Measurements from ENCODE around the gene ITGA11.

ITGA11 gene

DNA sequence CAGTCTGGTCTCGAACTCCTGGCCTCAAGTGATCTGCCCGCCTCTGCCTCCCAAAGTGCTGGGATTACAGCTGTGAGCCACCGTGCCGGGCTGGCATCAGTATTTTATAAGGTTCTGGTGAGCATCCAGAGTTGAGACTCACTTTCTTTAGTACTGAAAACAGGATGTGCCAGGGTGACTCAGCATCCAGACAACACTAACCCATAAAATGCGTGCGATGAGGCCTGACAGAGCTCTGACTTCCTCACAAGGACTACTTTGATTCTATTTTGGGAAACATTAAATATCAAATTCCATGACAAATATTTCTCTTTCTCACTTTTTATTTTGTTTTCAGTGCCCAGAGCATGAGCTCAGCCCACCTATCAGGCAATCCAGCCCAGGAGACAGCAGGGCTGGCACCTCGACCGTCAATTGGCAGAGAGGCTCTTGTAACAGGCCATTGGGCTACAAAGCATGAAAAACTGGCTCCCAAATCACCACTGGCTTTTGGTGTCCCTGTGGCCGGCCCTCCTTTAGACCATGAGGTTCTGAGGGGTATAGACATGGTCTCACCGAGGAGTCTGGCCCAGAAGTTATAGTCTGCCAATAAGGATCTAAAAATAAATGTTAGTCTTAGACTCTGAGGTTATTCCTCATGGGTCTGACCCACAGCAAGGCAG is 79.4 kb downstream of the ITGA11 start:
- peak; percentile 77 for DNase-seq

DNA sequence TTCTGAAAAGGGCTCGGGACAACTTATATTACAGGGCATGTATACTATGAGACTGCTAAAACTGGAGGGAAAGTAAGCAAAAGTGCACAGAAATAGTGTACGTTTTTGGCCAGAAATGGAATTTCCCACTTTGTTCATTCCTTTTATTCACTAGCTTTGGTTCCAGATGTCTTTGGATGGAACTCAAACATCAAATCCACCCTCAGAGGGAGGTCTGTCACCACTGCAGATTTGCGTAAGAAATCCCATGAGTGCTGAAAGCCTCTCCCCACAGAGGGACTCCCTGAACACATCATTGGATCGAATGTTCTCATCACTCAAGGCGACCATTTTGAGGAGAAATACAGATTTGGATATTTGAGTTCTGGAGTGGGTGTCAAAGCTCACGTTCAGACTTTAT is 82.8 kb downstream of the ITGA11 start:
- DNase-seq = no peak

DNA sequence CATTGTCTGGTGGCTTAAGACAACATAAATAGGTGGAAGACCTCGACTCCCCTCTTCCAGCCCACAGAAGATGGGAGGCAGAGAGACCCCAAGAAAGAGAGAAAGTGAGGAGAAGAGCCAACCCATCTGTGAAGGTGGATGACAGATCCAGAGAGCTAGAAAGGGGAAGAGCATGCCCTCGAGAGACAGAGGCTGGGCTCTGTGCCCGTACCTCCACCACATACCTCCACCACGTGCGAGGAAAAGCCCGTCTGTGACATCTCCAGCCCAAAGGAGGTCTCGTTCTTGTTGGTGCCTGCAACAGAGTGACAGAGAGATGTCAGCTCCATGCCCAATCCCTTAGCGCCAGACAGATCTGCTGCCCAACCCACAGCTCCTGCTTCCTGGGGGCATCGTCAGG is 83.4 kb downstream of the ITGA11 start:
- DNase-seq = no peak

DNA sequence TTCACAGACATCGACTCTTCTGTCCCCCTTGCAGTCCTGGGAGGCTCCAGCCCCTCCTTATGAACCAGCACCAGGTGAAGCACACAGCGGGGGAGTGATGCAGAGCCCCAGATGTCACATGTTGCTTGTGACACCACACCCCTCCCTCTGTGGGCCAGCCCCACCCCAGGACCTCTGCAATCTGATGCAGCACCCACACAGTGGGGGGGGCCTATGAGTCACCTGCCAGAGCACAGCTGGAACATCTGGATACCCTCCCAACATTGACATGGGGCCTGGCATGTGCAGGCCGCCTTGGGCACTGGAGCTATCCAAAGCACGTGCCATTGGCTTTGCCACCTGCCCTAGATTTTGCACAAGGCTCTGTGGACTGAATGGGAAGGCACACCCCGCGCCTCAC is 83.9 kb downstream of the ITGA11 start:
- no peak for DNase-seq

DNA sequence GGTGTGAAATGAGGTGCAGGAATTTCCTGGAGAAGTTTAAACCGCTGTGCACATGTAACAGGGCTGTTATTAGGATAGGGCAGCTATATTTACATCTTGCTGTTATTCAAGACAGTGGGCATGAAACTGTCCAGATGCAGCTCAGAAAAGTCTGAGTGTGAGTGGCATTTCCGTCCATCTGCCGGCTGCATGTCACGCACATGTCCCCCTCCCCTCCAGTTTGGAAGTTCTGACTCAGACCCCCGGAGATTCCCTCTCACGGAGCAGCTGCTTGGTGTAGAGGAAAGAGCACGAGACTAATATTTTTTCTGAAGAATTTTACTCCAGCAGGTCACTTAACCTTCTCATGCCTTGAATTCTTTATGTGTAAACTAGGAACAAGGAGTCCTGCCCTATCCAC is 84.6 kb downstream of the ITGA11 start:
- no peak for DNase-seq

DNA sequence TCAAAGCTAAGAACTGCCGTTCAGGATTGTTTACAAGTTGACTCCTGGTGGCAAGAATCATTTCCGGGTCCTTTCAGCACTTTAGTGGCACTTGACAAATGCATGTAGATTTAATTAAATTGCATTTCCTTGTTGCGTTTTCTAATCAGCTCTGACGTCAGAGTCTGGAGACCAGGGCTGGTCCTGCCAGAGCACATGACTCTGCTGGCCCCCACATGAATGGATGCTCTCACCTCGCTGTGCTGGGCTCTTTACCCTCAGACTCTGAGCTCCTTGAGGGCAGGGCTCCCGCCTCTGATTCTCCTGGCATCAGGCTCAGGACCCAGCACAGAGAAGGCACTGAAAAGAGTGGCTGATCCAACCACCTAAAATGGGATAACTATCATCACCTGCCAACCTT is 85.0 kb downstream of the ITGA11 start:
- no peak for DNase-seq

DNA sequence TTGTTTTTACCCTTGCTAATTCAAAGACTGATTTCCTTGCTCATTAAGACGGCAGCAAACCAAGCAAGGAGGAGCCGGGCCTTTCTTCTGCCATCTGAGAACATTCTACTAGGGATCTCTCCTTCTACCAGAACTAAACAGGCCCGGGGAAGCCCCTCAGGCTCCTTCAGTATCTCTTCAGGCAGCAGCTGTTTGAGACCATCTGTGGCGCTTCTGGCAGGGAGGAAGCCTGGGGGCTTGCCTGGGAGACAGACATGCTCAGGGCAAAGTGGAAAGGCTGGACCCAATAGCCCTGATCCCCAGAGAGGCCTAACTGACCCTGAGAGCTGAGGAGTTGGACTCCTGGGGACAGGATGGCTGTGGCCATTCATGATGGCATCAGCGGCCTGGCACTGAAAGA is 86.5 kb downstream of the ITGA11 start:
- no peak for DNase-seq

DNA sequence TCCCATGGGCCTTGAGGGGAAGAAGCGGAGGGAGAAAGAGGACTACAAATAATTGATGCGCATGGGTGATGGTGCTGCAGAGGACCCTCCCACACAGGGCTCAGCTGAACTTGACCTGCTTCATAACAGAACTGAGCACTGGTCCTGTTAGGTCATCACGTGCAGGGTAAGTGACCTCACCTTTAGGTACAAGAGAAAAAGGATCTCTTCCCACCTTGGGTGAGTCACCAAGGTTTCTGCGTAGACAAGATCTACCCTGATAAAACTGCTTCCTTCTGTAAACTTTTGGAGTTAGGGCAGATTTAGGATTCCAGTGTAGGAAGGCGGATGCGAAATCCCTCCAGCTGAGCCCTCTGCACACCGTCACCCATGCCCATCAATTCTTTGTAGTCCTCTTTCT is 87.4 kb downstream of the ITGA11 start:
- DNase-seq = no peak

DNA sequence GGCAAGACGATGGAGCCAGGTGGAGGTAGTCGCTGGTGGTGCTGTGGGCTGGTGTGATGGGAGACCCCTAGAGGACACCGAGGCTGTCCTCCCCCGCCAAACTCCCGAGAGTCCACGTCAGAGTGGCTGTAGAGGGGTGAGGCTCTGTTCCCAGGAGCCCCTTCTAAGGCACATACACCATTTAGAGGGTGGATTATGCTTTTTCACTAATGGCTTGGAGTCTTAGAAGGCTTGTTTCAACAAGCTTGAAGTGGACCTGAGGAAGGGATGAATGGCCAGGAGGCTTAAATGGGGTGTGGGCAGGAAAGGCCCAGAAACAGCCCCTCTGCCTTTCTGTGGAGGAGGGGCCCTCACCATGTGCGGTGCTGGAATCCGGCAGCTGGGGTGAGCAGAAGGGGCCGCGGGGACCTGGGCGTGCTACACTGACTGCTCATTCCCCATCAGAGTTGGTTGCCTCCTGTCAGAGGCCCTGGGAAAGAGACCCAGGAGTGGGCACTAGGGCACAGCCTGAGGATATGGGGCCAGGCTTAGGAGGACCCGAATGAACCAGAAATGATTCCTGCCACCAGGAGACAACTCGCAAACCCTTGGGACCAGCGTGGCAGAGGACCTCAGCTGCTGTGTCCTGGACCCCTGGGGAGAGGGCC is 88.3 kb downstream of the ITGA11 start:
- DNase-seq = no peak

DNA sequence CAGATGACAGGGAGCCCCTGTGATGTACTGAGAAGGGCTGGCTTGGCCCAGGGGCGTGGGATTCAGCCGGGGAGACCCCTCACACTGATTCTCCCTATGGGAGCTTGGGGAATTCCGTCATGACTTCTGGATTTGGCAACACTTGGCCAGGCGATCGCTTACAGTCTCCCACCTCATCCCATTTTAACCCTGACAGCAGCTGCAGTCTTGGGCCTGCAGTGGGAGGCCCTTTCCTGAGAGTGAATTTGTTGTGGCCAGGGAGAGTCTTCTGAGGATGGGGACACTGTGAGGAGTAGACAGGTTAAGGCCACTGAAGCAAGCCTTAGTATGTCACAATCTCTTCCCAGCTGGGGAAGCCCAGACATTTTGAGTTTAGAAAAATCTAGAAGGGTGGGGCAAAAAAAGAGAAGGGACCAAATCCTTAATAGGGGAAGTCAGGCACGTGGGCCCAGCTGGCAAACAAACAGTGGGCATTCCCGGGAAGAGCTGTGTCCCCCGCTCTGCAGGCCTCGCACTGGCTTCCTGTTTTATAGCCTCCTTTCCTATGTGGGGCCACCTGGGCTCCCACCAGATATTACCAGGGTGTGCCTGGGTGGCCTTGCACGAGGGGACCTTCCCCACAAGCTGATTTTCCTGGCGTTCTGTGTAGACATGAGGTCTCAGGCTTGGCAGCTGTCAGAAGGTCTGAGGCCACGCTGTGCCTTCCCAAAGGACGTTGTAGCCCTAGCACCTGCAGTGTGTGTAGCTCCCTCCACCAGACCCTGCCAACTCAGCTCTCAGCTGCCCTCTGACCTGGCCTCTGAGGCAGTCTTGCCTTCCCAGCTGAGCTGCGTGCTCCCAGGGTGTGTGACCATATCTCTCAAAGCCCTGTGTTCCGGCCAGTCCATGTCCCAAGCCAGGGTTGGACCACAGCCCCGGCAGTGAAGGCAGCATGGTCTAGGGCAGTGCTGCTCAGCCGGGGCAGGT is 89.9 kb downstream of the ITGA11 start:
- no peak for DNase-seq

DNA sequence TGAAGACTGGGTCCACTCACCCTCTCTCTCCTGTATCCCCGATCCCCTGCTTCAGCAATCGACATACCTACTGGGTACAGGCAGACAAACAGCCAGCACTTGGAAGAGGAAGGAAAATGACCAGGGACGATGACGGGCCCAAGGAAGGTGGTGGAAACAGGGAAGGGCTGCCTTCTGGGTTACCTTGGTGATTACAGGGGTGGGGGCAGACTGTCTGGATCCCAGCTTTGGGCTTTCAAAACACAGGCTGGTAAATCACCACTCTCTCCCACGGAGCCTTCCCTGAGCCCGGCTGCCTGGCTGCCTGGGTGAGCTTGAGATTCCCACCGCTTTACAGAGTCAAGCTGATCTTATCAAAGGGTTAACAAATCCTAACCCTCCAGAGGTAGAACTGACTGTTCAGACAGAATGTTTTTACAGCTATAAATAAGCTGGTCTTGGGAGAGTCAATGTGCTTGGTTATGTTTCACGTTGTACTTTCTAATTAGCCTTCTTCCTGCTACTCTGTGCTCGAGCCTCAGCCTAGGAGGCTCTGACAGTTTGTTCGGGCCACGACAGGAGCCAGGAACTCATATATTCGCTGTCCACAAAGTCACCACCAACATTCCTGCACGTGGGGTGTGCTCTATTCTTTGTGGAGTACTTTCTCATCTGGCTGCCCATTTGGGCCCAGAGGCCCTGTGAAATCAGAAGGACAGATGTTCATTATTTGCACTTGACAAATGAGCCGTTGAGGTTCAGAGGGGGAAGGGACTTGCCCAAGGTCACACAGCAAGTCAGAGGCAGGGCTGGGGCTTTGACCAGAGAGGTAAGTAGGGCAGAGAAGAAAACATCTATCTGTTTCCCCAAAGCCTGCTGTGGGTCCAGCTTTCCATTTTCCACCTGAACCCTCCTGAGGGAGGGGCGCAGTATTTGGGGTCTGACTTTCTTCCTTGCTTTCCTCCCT is 91.0 kb downstream of the ITGA11 start:
- no peak for DNase-seq

DNA sequence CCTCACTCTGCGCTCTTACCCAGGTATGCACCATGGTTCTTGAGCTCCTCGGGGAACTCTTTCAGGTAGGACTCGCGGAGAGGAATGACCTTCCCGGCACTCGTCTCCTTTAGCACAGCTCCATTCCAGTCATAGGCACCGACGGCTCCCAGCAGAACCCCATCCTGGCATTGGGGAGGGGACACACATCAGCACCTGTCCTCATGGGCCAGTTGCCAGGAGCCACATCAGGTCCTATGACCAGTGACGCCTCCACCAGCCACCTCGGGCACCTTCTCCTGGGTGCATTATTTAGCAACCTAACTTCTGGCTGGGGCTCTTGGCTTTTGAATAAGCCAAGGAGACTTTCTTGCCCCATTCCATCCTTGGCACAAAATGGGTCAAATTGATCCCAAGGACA is 92.5 kb downstream of the ITGA11 start:
- DNase-seq = no peak

DNA sequence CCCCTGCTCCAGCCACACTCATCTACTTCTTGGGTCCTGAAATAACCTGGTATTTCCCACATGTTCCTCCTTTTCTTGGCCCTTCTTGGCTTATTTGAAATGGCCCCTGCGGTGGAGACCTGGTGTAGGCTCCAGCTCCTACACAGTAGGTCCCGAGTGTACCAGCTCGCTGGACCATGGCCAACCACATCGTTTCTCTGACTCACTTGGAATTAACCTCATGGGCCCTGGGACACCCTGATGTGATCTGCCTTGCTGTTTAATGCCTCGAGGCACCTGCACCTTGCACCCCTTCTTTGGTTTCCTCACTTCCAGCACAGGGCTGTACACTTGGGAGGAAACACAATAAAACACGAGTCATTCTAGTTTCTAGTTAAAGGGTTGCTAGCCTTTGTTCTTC is 94.1 kb downstream of the ITGA11 start:
- DNase-seq = no peak

DNA sequence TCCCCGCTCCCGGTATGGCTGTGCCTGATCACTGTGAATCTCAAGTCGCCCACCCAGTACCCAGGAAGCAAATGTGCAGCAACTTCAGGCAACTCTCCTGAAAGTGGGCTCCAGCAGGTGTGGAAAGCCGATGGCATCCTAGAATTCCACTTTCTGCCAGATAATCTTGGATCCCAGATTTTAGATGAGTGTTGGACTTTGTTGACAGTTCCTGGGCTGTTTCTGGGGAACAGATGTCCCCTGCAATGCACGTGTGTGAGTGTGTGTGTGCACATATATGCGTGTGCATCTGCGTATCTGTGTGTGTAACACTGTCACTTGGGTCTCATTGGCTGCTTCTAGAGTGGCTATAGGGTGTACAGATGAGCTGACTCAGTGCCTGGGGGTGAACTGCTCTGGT is 95.4 kb downstream of the ITGA11 start:
- no peak for DNase-seq

DNA sequence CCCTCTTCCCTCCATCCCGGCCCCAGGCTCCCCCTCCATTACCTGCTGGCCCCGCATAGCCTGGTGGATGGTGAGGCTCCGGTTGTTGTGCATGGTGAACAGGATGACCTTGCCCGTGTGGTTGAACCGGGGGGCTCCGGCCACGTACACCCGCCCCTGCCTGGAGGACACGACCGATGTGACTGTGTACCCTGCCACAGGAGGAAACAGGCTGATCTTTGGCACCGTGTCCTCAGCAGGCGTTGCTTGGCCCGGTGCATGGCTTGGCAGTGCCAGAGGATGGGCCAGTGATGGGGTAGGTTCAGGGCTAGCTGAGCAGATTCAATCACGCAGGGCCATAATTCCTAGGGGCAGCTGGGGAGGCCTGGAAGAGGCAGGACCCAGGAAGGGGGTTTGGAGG is 96.3 kb downstream of the ITGA11 start:
- DNase-seq = no peak

DNA sequence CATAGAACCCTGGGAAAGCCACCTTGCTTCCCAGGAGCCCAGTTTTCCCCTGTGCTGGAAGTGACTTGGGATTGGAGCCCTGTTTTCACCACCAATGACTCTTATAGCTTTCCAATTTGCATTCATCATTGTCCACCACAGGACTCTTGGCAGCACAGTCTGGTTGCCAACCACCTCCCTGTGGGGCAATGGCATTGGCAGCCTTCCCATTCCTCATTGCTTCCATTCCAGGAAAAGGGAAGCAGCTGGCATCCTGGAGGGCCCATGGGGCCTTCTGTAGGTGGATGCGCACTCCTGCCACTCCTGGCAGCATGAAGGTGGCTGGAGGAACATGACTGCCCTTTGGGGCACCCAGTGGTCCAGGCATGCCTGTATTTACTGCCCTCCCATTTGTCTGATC is 96.7 kb downstream of the ITGA11 start:
- DNase-seq = no peak

DNA sequence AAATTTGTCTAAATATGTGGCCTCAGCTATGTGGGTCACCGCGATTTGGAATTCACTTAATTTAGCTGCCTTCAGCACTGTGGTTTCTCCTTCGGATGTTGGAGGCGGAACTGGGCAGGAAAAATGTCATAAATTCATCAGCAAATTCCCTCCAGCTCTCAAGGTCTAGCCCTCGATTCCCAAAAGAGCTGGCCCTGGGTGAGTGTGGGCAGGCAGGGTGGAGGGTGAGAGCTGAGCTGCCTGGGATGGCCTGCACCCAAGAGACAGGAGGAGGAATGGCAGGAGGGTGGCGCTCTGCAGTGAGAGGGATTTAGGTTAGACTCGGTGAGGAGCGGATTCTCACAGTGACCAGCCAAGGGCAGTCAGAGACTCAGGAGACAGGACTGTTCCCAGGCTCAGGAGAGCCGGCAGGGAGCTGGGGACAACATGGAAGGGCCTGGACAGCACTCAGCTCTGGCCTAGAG is 97.3 kb downstream of the ITGA11 start:
- DNase-seq = no peak

DNA sequence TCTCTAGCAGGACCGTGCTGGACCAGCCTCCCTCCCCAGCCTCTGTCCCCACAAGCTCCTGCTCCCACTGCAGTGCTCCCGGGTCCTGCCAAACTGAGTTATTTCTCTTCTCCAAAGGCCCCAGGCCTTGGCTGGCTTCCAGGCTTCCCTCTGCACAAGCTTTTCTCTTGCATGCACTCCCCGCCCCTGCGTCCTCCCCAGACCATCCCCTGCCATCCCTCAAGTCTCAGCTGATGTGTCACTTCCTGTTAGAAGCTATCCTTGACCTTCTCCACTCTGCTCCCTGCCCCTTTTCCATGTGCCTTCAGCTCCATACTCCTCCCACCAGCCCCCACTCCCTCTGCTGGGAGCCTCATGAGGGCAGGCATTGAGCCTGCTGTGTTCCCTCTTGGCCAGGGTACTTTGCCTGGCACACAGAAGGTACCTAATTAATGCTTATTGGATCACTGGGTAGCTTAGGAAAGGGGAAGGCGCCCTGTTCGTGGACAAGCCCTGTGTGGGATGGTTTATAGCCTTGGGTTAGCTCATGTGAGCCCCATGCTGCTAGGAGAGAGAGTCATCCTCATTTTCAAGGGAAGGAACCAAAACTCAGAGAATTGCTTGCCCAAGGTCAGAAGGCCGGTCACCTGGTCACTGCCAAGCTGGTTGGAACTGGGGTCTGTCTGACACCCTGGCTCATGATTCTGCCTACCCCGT is 98.0 kb downstream of the ITGA11 start:
- DNase-seq = no peak

DNA sequence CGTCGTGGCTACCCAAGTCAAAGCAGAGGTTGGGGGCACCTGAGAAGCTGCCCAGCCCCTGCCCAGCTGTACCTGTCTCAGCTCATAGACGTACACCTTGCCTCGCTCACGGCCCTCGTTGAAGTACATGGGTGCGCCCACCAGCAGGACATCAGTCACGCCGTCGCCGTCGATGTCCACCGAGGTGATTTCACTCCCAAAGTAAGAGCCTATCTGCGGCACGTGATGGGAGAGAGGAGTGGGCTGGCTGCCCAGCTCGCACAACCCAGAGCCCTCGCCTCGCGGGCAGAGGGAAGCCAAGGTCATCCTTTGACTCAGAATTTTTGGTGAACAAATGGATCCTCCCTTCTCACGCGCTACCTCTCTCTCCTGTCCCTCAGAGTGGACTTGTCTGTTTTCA is 99.7 kb downstream of the ITGA11 start:
- no peak for DNase-seq

DNA sequence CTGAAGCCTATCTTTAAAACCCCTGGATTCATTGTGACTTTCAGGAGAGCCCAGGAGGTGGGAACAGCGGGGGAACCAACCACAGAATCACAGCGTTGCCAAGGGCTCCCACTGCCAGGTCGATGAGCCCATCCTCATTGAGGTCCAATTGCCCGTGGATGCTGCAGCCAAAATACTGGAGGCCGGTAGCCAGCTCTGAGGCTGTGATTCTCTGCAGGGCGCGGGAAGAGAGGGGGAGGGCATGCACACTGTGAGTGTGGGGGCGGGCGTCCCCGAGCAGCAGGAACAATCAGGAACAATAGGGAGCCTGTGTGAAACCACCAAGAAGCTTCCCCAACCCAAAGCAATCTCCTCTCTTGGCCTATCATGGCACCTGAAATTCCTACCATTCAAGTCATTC is 101.1 kb downstream of the ITGA11 start:
- DNase-seq = no peak

DNA sequence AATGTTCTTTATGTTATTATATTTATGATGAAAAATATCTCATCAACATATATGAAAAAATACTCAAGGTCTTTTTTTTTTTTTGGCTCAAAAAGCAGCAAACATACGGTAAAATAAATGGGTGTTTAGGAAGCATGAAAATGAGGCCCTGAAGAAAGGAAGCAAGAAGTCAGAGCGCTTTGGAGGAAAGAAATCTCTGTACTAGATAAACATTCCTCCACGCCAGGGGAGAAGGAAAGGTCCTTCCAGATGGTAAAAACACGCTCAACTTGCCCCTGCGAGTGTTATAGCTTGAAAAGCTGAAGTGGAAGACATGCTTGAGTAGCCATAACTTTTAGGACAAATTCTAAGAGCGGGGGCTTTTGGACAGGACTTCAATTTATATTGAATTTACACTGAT is 101.5 kb downstream of the ITGA11 start:
- DNase-seq = no peak

DNA sequence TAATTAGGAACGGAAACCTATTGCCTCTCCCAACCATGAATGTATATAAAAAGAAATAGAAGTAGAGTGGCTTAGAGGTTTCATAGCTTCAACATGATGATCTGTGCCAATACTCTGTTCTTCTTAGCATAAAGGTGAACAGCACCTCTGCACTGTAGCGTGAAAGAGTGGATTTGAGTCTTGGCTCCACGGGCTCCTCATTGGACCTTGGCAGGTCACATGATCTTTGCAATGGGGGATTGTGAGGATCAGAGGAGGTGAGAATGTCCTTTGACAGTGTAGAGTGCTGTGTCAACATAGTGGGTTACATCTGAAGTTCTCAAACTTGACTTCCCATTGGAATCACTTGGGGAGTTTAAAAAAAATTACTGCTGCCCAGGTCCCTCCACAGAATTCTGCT is 103.0 kb downstream of the ITGA11 start:
- DNase-seq = no peak

All from islet precursor cell (in vitro differentiated cells).